ENCODE measurements around the gene PRDX2. TPM values are rescaled to one million over a fixed set of nuclear protein-coding genes. Genes with fewer than 3 reads are reported as not detected.
"Not testable (repeated sequence)": the region's sequence is repeated elsewhere in the genome, so short reads cannot be mapped to it uniquely, and the experiment has no call there.

PRDX2 gene
- polyA plus RNA-seq, 3 donors, result 40.0 to 71.5 (median 46.7) TPM

DNA sequence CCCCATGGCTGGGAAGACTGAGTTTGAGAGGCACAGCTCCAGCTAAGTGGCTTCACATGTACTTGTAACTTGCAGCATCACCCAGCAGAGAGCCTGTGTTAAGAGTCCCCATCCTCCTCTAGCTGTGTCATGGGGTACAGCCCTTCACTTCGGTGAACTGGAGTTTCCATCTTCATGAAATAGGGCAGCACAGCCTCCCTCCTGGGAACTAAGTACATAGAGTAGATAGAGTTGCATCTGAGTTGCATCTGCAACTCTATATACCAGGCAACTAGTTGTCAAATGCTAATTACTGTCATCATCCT, 1.2 kb downstream of the PRDX2 start:
- peaks cover 32% of the 10 kb centered on the region for H3K4me1 Mint-ChIP-seq
- Histone ChIP-seq H3K79me2 (ENCODE audit: insufficient read depth, low read length) (no peaks in the 10 kb centered on the region), H3K9ac (ENCODE audit: insufficient read depth, low read length, poor library complexity, severe bottlenecking) (no peak overlapping the region), H4K20me1 (ENCODE audit: insufficient read depth, low read length) (peaks cover 7% of the 10 kb centered on the region), H3K36me3 (replicated peaks in 1 of 2; ENCODE audit: control insufficient read depth in 1 of 2, insufficient read depth in 2 of 2, low read length in 2 of 2) (no peaks in the 10 kb centered on the region), H3K27ac (ENCODE audit: low read depth in 1 of 2, low read length in 2 of 2) (no peak overlapping the region), H3K4me1 (ENCODE audit: control insufficient read depth in 1 of 2, insufficient read depth in 2 of 2, low read length in 2 of 2) (peaks cover 30 to 37% of the 10 kb centered on the region in 2 donors), H3K4me3 (replicated peaks in 1 of 3; ENCODE audit: low read depth in 2 of 3, low read length in 3 of 3) (peak overlapping the region in 1 of 3 experiments; percentile 81), H3K4me2 (replicated peaks; ENCODE audit: extremely low read depth, low read length, poor library complexity, severe bottlenecking) (peak overlapping the region; percentile 80), H2AFZ (ENCODE audit: insufficient read depth, low read depth, low read length, poor library complexity, severe bottlenecking) (no peak overlapping the region), H3K9me3 (replicated peaks in 1 of 2; ENCODE audit: control insufficient read depth in 1 of 2, insufficient read depth in 1 of 2, low read length in 2 of 2) (no peaks in the 10 kb centered on the region), H3K27me3 (ENCODE audit: control insufficient read depth in 2 of 2, insufficient read depth in 2 of 2, low read length in 2 of 2) (peaks cover 4 to 34% of the 10 kb centered on the region in 2 donors)
- TF ChIP-seq CTCF (IDR thresholded peaks at IDR 0.05), result no peak
- WGBS (ENCODE audit: insufficient coverage), result no CpG with 5 or more reads among the region's 1 CpG
- H3K4me3 Mint-ChIP-seq, result peak overlapping the region in 1 of 2 donors; percentile 91
- H3K9me3 Mint-ChIP-seq, result peaks cover 0 to 6% (median 2%) of the 10 kb centered on the region in 7 donors
- intact Hi-C loops (cut with micrococcal nuclease), result no loop called here
- no peak overlapping the region for H3K27ac Mint-ChIP-seq
- peaks cover 8 to 24% of the 10 kb centered on the region in 2 donors for H3K36me3 Mint-ChIP-seq
- peaks cover 14 to 31% (median 25%) of the 10 kb centered on the region in 3 donors for H3K27me3 Mint-ChIP-seq (ENCODE audit: low read depth in 3 of 3)
- peak in 1 of 3 donors; percentile 60 for DNase-seq

DNA sequence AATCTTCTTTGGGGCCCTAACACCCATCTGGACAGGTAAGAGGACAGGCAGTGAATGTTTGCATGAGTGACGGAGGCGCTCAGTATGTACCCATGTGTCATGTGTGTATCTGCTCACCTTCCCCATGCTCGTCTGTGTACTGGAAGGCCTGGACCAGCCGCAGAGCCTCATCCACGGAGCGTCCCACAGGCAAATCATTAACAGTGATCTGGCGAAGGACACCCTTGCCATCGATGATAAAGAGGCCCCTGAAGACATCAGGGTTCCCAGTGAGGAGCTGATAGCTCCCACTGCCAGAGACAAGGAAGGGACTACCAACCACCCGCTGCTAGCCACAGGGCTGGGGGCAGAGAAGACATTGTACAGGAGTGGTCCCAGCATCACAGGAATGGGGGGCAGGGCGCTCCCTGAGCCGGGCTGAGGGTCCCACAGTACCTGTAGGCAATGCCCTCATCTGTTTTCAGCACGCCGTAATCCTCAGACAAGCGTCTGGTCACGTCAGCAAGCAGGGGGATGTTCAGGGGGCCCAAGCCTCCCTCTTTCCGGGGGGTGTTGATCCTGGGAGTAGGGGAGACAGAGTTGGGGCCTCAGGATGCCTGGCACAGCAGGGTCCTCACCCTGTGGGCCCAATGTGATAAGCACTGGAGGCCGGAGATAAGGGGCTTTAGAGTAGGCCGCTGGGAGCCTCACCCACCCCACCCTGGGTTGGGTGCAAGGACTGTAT, 1.7 kb downstream of the PRDX2 start:
- Mint-ChIP-seq H3K9me3 (peaks cover 0 to 6% (median 2%) of the 10 kb centered on the region in 7 donors), H3K27me3 (ENCODE audit: low read depth in 3 of 3) (peaks cover 14 to 31% (median 24%) of the 10 kb centered on the region in 3 donors), H3K27ac (no peak overlapping the region), H3K4me3 (no peak overlapping the region), H3K4me1 (peaks cover 36% of the 10 kb centered on the region), H3K36me3 (peaks cover 8 to 24% of the 10 kb centered on the region in 2 donors)
- Histone ChIP-seq H2AFZ (ENCODE audit: insufficient read depth, low read depth, low read length, poor library complexity, severe bottlenecking) (no peak overlapping the region), H3K4me1 (ENCODE audit: control insufficient read depth in 1 of 2, insufficient read depth in 2 of 2, low read length in 2 of 2) (peaks cover 35 to 42% of the 10 kb centered on the region in 2 donors), H3K27ac (ENCODE audit: low read depth in 1 of 2, low read length in 2 of 2) (no peak overlapping the region), H3K4me2 (replicated peaks; ENCODE audit: extremely low read depth, low read length, poor library complexity, severe bottlenecking) (no peak overlapping the region), H3K27me3 (ENCODE audit: control insufficient read depth in 2 of 2, insufficient read depth in 2 of 2, low read length in 2 of 2) (peaks cover 4 to 34% of the 10 kb centered on the region in 2 donors), H3K9me3 (replicated peaks in 1 of 2; ENCODE audit: control insufficient read depth in 1 of 2, insufficient read depth in 1 of 2, low read length in 2 of 2) (no peaks in the 10 kb centered on the region), H3K79me2 (ENCODE audit: insufficient read depth, low read length) (peaks cover 3% of the 10 kb centered on the region), H4K20me1 (ENCODE audit: insufficient read depth, low read length) (peaks cover 10% of the 10 kb centered on the region), H3K9ac (ENCODE audit: insufficient read depth, low read length, poor library complexity, severe bottlenecking) (no peak overlapping the region), H3K36me3 (replicated peaks in 1 of 2; ENCODE audit: control insufficient read depth in 1 of 2, insufficient read depth in 2 of 2, low read length in 2 of 2) (no peaks in the 10 kb centered on the region), H3K4me3 (replicated peaks in 1 of 3; ENCODE audit: low read depth in 2 of 3, low read length in 3 of 3) (no peak overlapping the region)
- no peak for DNase-seq
- no peak for TF ChIP-seq CTCF (IDR thresholded peaks at IDR 0.05)
- intact Hi-C loops (cut with micrococcal nuclease), result loop anchor here (5.0 to 10.0 kb wide), 3 partner anchors 38 to 295 kb away; no protein-coding TSS in a partner anchor
- WGBS (ENCODE audit: insufficient coverage), result over 99% methylated on average over 13 of the region's 18 CpGs

- not testable (repeated sequence) for H3K4me2 ChIP-seq (replicated peaks; ENCODE audit: extremely low read depth, low read length, poor library complexity, severe bottlenecking); H3K4me3 ChIP-seq (replicated peaks in 1 of 3; ENCODE audit: low read depth in 2 of 3, low read length in 3 of 3); H3K36me3 ChIP-seq (replicated peaks in 1 of 2; ENCODE audit: control insufficient read depth in 1 of 2, insufficient read depth in 2 of 2, low read length in 2 of 2); H3K9ac ChIP-seq (ENCODE audit: insufficient read depth, low read length, poor library complexity, severe bottlenecking); H3K4me3 Mint-ChIP-seq; H3K9me3 ChIP-seq (replicated peaks in 1 of 2; ENCODE audit: control insufficient read depth in 1 of 2, insufficient read depth in 1 of 2, low read length in 2 of 2); H3K27ac Mint-ChIP-seq; H3K27ac ChIP-seq (ENCODE audit: low read depth in 1 of 2, low read length in 2 of 2); H2AFZ ChIP-seq (ENCODE audit: insufficient read depth, low read depth, low read length, poor library complexity, severe bottlenecking); DNase-seq
- intact Hi-C loops (cut with micrococcal nuclease), result loop anchor here (2.0 to 10.0 kb wide), 5 partner anchors 31 to 297 kb away; no protein-coding TSS in a partner anchor
- peaks cover 9 to 31% of the 10 kb centered on the region in 2 donors for H3K36me3 Mint-ChIP-seq
- Histone ChIP-seq H3K4me1 (ENCODE audit: control insufficient read depth in 1 of 2, insufficient read depth in 2 of 2, low read length in 2 of 2) (peaks cover 45 to 55% of the 10 kb centered on the region in 2 donors), H4K20me1 (ENCODE audit: insufficient read depth, low read length) (peaks cover 33% of the 10 kb centered on the region), H3K79me2 (ENCODE audit: insufficient read depth, low read length) (peaks cover 26% of the 10 kb centered on the region), H3K27me3 (ENCODE audit: control insufficient read depth in 2 of 2, insufficient read depth in 2 of 2, low read length in 2 of 2) (peaks cover 4 to 26% of the 10 kb centered on the region in 2 donors)
- peaks cover 11 to 28% (median 21%) of the 10 kb centered on the region in 3 donors for H3K27me3 Mint-ChIP-seq (ENCODE audit: low read depth in 3 of 3)
- peaks cover 44% of the 10 kb centered on the region for H3K4me1 Mint-ChIP-seq
- peaks cover 0 to 10% (median 4%) of the 10 kb centered on the region in 7 donors for H3K9me3 Mint-ChIP-seq
- WGBS (ENCODE audit: insufficient coverage), result 99% methylated on average over 7 of the region's 7 CpGs
Observed at GRCh38 chr19:12797607-12798006, 4.0 kb downstream of the PRDX2 start.

All from CD14-positive monocyte (primary cell).